PFSK-1 (cell line): ENCODE measurements around the gene LRRC8B.

Experiments used
- POLR2AphosphoS5 ChIP-seq: IDR thresholded peaks from 2 replicates; pipeline ENCODE4 v1.6.1; 2012; ENCODE audit warnings: low read depth, mild to moderate bottlenecking, control low read depth, low read length, moderate library complexity
- TAF1 ChIP-seq: IDR thresholded peaks from 2 replicates; pipeline ENCODE4 v1.6.1; 2012; ENCODE audit warnings: low read length, control low read depth, borderline replicate concordance; ENCODE audit not compliant: insufficient read depth
- TF ChIP-seq, protein P1 (sequence below), 2 experiments: IDR thresholded peaks; 2 replicates each; pipeline versions ENCODE4 v1.6.1 to v1.8.0; 2011 to 2012; ENCODE audit warnings: low read depth in 2 of 2, low read length in 2 of 2, control low read depth in 1 of 2, inconsistent platforms in 1 of 2, mild to moderate bottlenecking in 1 of 2, moderate library complexity in 1 of 2; ENCODE audit not compliant: insufficient read depth in 1 of 2

DNA sequence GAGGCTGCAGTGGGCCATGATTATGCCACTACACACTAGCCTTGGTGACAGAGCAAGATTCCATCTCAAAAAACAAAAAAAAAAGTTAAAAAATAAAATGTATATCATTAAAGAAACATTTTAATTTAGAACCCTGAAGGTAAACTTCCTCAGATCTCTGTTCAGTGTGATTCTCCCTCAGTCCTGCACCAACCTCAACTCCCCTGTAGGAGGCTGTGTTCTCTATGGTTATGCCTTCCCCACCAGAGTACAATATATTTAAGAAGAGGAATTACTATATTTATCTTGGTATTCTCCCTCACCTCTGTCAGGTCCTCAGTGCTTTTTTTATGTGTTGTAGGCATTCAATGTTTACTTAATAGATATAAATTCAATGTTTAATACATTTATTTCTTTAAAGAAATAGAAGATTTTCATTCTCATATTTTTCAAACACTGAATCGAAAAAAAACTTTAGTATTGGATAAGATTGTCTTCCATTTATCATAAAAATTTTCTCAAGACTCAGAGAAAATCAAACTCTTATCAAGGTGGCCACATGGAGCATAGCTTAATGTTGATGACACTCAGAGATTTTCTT is 4.8 kb upstream of the LRRC8B start:
- TF ChIP-seq, protein P1, sequence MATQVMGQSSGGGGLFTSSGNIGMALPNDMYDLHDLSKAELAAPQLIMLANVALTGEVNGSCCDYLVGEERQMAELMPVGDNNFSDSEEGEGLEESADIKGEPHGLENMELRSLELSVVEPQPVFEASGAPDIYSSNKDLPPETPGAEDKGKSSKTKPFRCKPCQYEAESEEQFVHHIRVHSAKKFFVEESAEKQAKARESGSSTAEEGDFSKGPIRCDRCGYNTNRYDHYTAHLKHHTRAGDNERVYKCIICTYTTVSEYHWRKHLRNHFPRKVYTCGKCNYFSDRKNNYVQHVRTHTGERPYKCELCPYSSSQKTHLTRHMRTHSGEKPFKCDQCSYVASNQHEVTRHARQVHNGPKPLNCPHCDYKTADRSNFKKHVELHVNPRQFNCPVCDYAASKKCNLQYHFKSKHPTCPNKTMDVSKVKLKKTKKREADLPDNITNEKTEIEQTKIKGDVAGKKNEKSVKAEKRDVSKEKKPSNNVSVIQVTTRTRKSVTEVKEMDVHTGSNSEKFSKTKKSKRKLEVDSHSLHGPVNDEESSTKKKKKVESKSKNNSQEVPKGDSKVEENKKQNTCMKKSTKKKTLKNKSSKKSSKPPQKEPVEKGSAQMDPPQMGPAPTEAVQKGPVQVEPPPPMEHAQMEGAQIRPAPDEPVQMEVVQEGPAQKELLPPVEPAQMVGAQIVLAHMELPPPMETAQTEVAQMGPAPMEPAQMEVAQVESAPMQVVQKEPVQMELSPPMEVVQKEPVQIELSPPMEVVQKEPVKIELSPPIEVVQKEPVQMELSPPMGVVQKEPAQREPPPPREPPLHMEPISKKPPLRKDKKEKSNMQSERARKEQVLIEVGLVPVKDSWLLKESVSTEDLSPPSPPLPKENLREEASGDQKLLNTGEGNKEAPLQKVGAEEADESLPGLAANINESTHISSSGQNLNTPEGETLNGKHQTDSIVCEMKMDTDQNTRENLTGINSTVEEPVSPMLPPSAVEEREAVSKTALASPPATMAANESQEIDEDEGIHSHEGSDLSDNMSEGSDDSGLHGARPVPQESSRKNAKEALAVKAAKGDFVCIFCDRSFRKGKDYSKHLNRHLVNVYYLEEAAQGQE (IDR thresholded peaks at IDR 0.05; ENCODE audit: insufficient read depth in 1 of 2, low read depth in 2 of 2, low read length in 2 of 2), result no peak
- no peak for TF ChIP-seq POLR2AphosphoS5
- no peak for TF ChIP-seq TAF1
